GM13977 (cell line): ENCODE measurements around the gene ABI3BP.

Experiments
- DNase-seq: peaks from one replicate; pipeline ENCODE4 v3.0.0; 2012; ENCODE audit warnings: low spot score
- CTCF ChIP-seq: IDR thresholded peaks from 2 replicates; pipeline ENCODE4 v1.5.1; 2012; ENCODE audit warnings: mild to moderate bottlenecking, control low read depth; ENCODE audit not compliant: insufficient read depth; ENCODE audit errors: extremely low read depth, missing control alignments
- in situ Hi-C: fragments of 300-500 bp; cut with MboI; formaldehyde crosslinking; loops from one replicate; pipeline ENCODE4 v1.12.0; 2022; ENCODE audit warnings: low sequenced_read_pairs, low pct_unique_long_range_greater_than_20kb, mixed read lengths, inconsistent platforms; ENCODE audit not compliant: unreplicated experiment

The ABI3BP gene

GRCh38 chr3:100968932-100969906 is 24.0 kb downstream of the ABI3BP start:
- no peak for TF ChIP-seq CTCF
- no peak for DNase-seq
- in situ Hi-C loops = no loop called here

- in situ Hi-C loops = no loop called here
- no peak for DNase-seq
- no peak for TF ChIP-seq CTCF
Measured at GRCh38 chr3:100966807-100967206, 26.4 kb downstream of the ABI3BP start.

- no peak for TF ChIP-seq CTCF
- in situ Hi-C loops = no loop called here
- DNase-seq = no peak
Measured at GRCh38 chr3:100966049-100966491, 27.2 kb downstream of the ABI3BP start.

GRCh38 chr3:100963041-100963440 is 30.2 kb downstream of the ABI3BP start:
- in situ Hi-C loops = no loop called here
- no peak for DNase-seq
- TF ChIP-seq CTCF = no peak

GRCh38 chr3:100957261-100957986 is 35.8 kb downstream of the ABI3BP start:
- TF ChIP-seq CTCF = no peak
- no peak for DNase-seq
- in situ Hi-C loops = no loop called here

- no peak for TF ChIP-seq CTCF
- in situ Hi-C loops = no loop called here
- no peak for DNase-seq
Measured at GRCh38 chr3:100956276-100956675, 36.9 kb downstream of the ABI3BP start.
